Left cardiac atrium (tissue), 4 donors: ENCODE data around the gene PLEKHG5. TPM values are rescaled to one million over a fixed set of nuclear protein-coding genes. Genes with fewer than 3 reads are reported as not detected.
"Not testable (repeated sequence)": the region's sequence is repeated elsewhere in the genome, so short reads cannot be mapped to it uniquely, and the experiment has no call there.

Source experiments
- ATAC-seq, 2 donors: fragments of 200-7000 bp; cut with Tn5 transposase; one replicate each; pipeline ENCODE4 v1.9.1; 2020; ENCODE audit warnings: mild to moderate bottlenecking in 2 of 2, moderate library complexity in 2 of 2
- DNase-seq: peaks from one replicate; pipeline ENCODE4 v3.0.0-alpha.2; 2020
- intact Hi-C, 2 donors: fragments of 100-400 bp; cut with DNase I; formaldehyde crosslinking; loops; one replicate each; pipeline versions ENCODE4 v1.14.1 to v1.15.1; 2022 to 2023
- total RNA-seq, 2 donors: library from RNA; stranded (reverse); fragmentation: NEBNext Ultra II Directional; extraction: Animal tissue kit (Norgen Biotek cat#: 25700); gene quantifications; one replicate each; pipeline ENCODE4 v1.2.1, GENCODE V29; 2021
- donor health status: DM: no; HTN: yes; CAD: no.
- donor health status: DM: no; HTN: yes; CAD: no; lungs with severe emphysema.
- donor health status: DM: yes; HTN: yes; CAD: no.
- donor health status: Dilated cardiomyopathy.

The PLEKHG5 gene
- total RNA-seq, 2 donors from 2014 or later = 10.7 to 11.8 TPM

- no peak for ATAC-seq
- intact Hi-C loops = no loop called here
- DNase-seq = no peak
Measured at GRCh38 chr1:6468729-6469461, 22.6 kb downstream of the PLEKHG5 start.

GRCh38 chr1:6467744-6468688 lies 23.5 kb downstream of the PLEKHG5 start:
- DNase-seq (no peak), ATAC-seq (no peak)
- intact Hi-C loops = no loop called here

- DNase-seq = no peak
- intact Hi-C loops = no loop called here
- no peak for ATAC-seq
Measured at GRCh38 chr1:6467224-6467623, 24.2 kb downstream of the PLEKHG5 start.

- ATAC-seq (no peak), DNase-seq (no peak)
- intact Hi-C loops = no loop called here
Measured at GRCh38 chr1:6466751-6467150, 24.7 kb downstream of the PLEKHG5 start.

GRCh38 chr1:6466023-6466422 lies 25.4 kb downstream of the PLEKHG5 start, which contains the start of gene TNFRSF25:
TNFRSF25 (minus strand) TSS chr1:6466173; CDS start chr1:6466107, 66 bp downstream.
- intact Hi-C loops = no loop called here
- no peak for DNase-seq
- no peak for ATAC-seq

GRCh38 chr1:6465461-6466005 lies 25.9 kb downstream of the PLEKHG5 start:
- intact Hi-C loops = no loop called here
- DNase-seq = no peak
- ATAC-seq = no peak

GRCh38 chr1:6464915-6465314 lies 26.6 kb downstream of the PLEKHG5 start:
- DNase-seq = no peak
- ATAC-seq = no peak
- intact Hi-C loops = no loop called here

GRCh38 chr1:6464514-6464836 lies 27.0 kb downstream of the PLEKHG5 start:
- peak; percentile 64 for DNase-seq
- intact Hi-C loops = no loop called here
- peak; percentile 44 to 49 for ATAC-seq

- ATAC-seq = no peak
- intact Hi-C loops = no loop called here
- DNase-seq = no peak
Measured at GRCh38 chr1:6463120-6463412, 28.4 kb downstream of the PLEKHG5 start.

- DNase-seq (no peak), ATAC-seq (no peak)
- intact Hi-C loops = no loop called here
Measured at GRCh38 chr1:6462412-6463119, 28.9 kb downstream of the PLEKHG5 start.

- intact Hi-C loops = no loop called here
- no peak for ATAC-seq
- no peak for DNase-seq
Measured at GRCh38 chr1:6461538-6462411, 29.7 kb downstream of the PLEKHG5 start.

- ATAC-seq (peak in 1 of 2 donors; percentile 4), DNase-seq (no peak)
- intact Hi-C loops = no loop called here
Measured at GRCh38 chr1:6461051-6461530, 30.4 kb downstream of the PLEKHG5 start.

GRCh38 chr1:6460301-6461050 lies 31.0 kb downstream of the PLEKHG5 start:
- intact Hi-C loops = no loop called here
- ATAC-seq (peak; percentile 39 to 62), DNase-seq (no peak)

- DNase-seq = no peak
- peak; percentile 10 to 16 for ATAC-seq
- intact Hi-C loops = no loop called here
Measured at GRCh38 chr1:6459850-6460265, 31.6 kb downstream of the PLEKHG5 start.

- no peak for DNase-seq
- ATAC-seq = no peak
- intact Hi-C loops = no loop called here
Measured at GRCh38 chr1:6456800-6457466, 34.5 kb downstream of the PLEKHG5 start.

GRCh38 chr1:6455752-6456520 lies 35.5 kb downstream of the PLEKHG5 start:
- intact Hi-C loops, DNase-seq, ATAC-seq: not testable (repeated sequence)
